HUES64 (cell line): ENCODE results near the gene GRIN2C.
"Not testable (repeated sequence)": the region's sequence is repeated elsewhere in the genome, so short reads cannot be mapped to it uniquely, and the experiment has no call there.

Experiments
- H3K27ac ChIP-seq: 2 replicates; pipeline ENCODE4 v1.7.0; 2013; ENCODE audit warnings: low read depth, low read length, inconsistent platforms
- H3K27me3 ChIP-seq: 2 replicates; pipeline ENCODE4 v1.6.1; 2013; ENCODE audit warnings: mild to moderate bottlenecking, low read length; ENCODE audit not compliant: insufficient read depth
- H3K36me3 ChIP-seq: 2 replicates; pipeline ENCODE4 v1.6.1; 2013; ENCODE audit warnings: mild to moderate bottlenecking, low read length; ENCODE audit not compliant: insufficient read depth
- H3K4me1 ChIP-seq: 2 replicates; pipeline ENCODE4 v1.6.1; 2013; ENCODE audit warnings: mild to moderate bottlenecking, low read length, moderate library complexity; ENCODE audit not compliant: insufficient read depth
- H3K4me3 ChIP-seq: 2 replicates; pipeline ENCODE4 v1.5.1; 2013; ENCODE audit warnings: mild to moderate bottlenecking, low read length, moderate library complexity
- H3K9ac ChIP-seq: 2 replicates; pipeline ENCODE4 v1.6.1; 2013; ENCODE audit warnings: mild to moderate bottlenecking, low read depth, low read length
- H3K9me3 ChIP-seq: 2 replicates; pipeline ENCODE4 v1.6.1; 2013; ENCODE audit warnings: low read depth, low read length; ENCODE audit not compliant: insufficient read depth
- WGBS: fragments of 150-250, 120-280 bp; methylation state at CpG from one replicate; pipeline ENCODE4 v1.1.7; 2013; ENCODE audit warnings: missing lambda C conversion rate; 5-methylcytosine and 5-hydroxymethylcytosine counted together

GRIN2C gene

DNA sequence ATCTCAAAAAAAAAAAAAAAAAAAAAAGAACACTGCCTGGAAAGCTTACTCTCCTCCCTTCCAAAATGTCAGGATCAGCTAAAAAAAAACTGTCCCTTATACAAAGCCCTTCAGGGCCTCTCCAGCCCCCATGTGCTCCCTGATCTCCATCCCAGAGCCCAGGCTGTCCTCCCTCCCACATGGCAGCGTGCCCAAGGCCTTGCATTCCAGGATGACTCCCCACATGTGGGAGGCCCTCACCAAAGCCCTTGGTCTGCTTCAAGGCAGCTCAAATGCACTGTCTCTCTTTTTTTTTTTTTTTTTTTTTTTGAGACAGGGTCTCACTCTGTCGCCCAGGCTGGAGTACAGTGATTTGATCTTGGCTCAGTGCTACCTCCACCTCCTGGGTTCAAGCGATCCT, 10.8 kb upstream of the GRIN2C start:
- H3K27ac ChIP-seq = no peak overlapping the region
- no peaks in the 10 kb centered on the region for H3K9me3 ChIP-seq
- no peak overlapping the region for H3K4me3 ChIP-seq
- 0 out of 2 replicates have a peak, but pooled peaks cover 5% of the 10 kb centered on the region for H3K36me3 ChIP-seq
- H3K4me1 ChIP-seq = 0 out of 2 replicates have a peak, but pooled peaks cover 7% of the 10 kb centered on the region
- no peak overlapping the region for H3K9ac ChIP-seq
- 92% methylated on average over 3 of the region's 3 CpGs for WGBS
- no peaks in the 10 kb centered on the region for H3K27me3 ChIP-seq

DNA sequence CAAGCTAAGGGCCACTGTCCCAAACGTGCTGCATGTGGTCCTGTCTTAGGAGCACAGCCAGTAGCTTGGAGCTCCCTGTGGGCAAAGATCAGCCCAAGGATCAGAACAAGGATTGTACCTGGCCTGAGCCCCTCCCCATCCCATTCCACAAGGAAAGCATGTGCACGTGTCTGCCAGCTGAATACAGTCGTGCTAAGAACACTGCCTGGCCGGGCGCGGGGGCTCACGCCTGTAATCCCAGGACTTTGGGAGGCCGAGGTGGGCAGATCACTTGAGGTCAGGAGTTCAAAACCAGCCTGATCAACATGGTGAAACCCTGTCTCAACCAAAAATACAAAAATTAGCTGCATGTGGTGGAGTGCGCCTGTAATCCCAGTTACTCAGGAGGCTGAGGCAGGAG, 10.3 kb upstream of the GRIN2C start:
- not testable (repeated sequence) for H3K9ac ChIP-seq, H3K36me3 ChIP-seq, H3K4me1 ChIP-seq, H3K9me3 ChIP-seq, H3K27ac ChIP-seq, H3K27me3 ChIP-seq, H3K4me3 ChIP-seq
- WGBS = 88% methylated on average over 9 of the region's 9 CpGs

DNA sequence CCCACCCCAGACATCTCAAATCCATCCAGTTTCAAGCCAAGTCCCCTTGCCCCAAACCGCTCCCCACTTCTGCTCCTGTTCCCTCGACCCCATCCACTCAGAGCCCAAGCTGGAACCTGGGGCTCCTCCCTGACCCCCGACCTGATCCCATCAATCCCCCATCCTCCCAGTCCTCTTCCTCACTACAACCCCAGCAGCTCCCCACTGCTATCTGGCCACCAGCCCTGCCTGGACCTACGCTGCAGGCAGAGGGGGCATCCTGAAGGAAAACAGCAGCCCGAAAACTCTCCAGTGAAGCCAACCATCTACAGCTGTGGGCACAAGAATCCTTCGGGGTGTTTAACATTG, 9.2 kb upstream of the GRIN2C start:
- no peak overlapping the region for H3K4me3 ChIP-seq
- WGBS = 97% methylated on average over 6 of the region's 6 CpGs
- no peak overlapping the region for H3K9ac ChIP-seq
- H3K4me1 ChIP-seq = 0 out of 2 replicates have a peak, but pooled peaks cover 4% of the 10 kb centered on the region
- H3K27ac ChIP-seq = no peak overlapping the region
- no peaks in the 10 kb centered on the region for H3K27me3 ChIP-seq
- H3K36me3 ChIP-seq = peaks cover 6% of the 10 kb centered on the region
- no peaks in the 10 kb centered on the region for H3K9me3 ChIP-seq

DNA sequence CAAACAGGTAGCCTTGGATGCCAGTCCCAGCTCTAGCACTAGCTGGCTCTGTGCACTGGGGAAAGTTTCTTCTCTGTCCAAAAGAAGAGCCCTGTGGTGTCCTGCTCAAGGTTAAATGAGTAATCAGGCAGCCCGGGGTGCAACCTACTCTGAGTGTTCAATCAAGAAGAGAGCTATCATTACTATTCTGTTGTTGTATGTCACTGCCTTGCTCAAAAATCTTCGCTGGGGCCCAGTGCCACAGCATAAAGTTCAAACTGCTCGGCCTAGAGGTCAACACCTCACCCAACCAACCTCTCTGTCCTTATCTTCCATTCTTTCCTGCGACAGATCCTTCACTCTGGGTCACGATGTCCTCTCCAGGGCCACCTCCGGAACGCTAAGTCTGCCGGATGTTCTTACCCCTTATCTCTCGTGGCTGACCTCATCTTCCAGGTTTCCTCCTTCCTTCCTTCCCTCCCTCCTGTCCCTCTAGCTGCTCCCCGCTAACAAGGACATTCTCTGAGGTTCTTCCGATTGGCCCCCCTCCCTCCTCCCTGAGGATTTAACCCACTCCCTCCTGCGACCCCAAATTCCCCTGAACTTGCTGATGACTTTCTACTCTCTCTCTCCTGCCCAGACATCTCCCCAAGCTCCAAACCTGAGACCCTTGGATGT, 8.7 kb upstream of the GRIN2C start:
- Histone ChIP-seq H3K9me3 (no peaks in the 10 kb centered on the region), H3K4me1 (0 out of 2 replicates have a peak, but pooled peaks cover 2% of the 10 kb centered on the region), H3K27me3 (no peaks in the 10 kb centered on the region), H3K9ac (no peak overlapping the region), H3K27ac (no peak overlapping the region), H3K36me3 (peaks cover 9% of the 10 kb centered on the region), H3K4me3 (no peak overlapping the region)
- WGBS = 92% methylated on average over 12 of the region's 12 CpGs

DNA sequence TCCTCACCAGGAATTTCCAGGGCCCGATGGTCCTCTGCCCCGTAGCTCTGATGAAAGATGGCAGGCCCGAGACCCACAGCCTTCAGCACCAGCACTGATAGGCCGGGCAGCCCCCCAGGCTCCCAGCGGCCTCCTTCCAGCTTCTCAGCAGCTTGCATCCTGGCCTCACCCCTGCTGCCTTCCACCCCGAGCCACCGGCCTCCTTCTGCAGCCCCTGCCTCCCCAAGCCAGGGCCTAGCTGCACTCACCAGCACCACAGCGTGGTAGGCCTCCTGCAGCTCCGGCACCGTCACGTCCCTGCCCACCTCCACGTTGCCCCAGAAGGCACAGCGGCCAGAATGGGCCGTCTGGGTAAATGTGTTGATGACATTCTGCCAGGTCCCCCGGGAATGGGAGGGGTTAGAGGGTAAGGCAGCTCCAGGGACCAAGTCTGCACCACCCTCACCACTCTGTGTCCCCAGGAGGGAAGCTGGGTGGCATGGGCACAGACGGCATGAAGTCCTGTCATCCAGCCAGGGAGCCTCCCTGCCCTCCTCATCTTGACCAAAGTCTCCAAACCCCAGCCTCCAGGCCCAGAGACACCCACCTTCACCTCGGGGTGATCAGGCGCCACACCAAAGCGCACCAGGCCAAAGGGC, 6.6 kb upstream of the GRIN2C start:
- no peaks in the 10 kb centered on the region for H3K9me3 ChIP-seq
- H3K27me3 ChIP-seq = peaks cover 13% of the 10 kb centered on the region
- no peak overlapping the region for H3K9ac ChIP-seq
- no peak overlapping the region for H3K27ac ChIP-seq
- H3K4me3 ChIP-seq = no peak overlapping the region
- WGBS = 85% methylated on average over 19 of the region's 19 CpGs
- H3K36me3 ChIP-seq = peaks cover 9% of the 10 kb centered on the region
- H3K4me1 ChIP-seq = 0 out of 2 replicates have a peak, but pooled peaks cover 2% of the 10 kb centered on the region

DNA sequence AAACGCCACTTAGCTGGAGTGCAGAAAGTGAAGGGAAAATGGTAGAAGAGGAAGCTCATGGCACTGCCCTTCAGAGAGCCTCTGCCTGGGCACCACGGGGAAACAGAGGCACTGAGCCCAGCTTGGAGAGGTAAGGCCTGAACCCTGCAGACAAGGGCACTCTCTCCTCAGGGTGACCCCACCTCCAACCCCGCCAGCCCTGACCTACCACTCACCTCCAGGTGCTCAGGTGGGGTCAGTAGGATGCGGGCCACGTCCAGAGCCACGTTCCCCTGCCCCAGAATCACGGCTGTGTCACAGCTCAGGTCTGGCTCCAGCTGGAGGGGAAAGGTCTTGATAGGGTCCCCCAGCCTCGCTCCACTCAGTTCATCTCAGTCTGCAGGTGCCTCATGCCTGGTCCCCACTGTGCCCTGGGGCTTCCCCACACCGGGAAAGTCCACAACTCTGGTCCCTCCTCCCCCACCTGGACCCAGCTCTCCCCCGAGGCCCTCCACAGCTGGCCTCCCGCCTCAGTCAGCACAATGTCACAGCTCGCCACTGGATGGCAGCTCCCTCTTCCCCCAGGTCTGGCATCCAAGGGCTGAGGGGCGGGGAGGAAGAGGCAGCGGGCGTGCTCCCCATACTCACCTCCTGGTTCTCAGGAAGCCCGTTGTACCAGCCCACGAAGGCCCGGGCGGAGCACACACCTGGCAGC, 6.0 kb upstream of the GRIN2C start:
- H3K27me3 ChIP-seq = peaks cover 20% of the 10 kb centered on the region
- peaks cover 9% of the 10 kb centered on the region for H3K36me3 ChIP-seq
- H3K4me3 ChIP-seq = no peak overlapping the region
- WGBS = 84% methylated on average over 19 of the region's 19 CpGs
- H3K9ac ChIP-seq = no peak overlapping the region
- no peaks in the 10 kb centered on the region for H3K4me1 ChIP-seq
- no peak overlapping the region for H3K27ac ChIP-seq
- H3K9me3 ChIP-seq = no peaks in the 10 kb centered on the region

DNA sequence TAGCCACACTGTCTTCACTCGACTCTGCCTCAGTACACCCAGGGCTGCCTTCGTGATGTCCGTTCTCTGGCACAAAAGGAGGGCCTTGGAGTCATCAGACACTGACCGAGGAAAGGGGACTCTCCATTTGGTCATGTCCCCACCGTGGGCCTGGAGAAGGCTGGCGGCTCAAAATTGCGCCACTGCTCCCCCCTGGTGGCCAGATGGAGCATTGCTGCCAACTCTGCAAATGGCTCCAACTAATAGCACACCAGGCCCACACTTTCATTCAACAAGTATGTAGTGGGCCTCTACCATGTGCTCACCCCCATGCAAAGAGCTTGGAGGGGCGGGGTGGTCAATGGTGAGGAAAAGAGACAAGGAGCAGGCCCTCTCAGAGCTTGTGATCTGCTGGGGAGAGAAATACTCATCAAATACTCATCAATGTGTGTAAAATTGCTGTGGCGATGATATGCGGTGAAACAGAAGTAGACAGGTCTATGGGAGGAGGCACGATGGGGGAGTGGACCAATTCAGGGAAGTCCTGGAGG, 5.2 kb upstream of the GRIN2C start:
- no peaks in the 10 kb centered on the region for H3K9me3 ChIP-seq
- no peak overlapping the region for H3K9ac ChIP-seq
- H3K36me3 ChIP-seq = peaks cover 9% of the 10 kb centered on the region
- WGBS = 43% methylated on average over 11 of the region's 11 CpGs
- no peak overlapping the region for H3K27ac ChIP-seq
- no peaks in the 10 kb centered on the region for H3K4me1 ChIP-seq
- H3K27me3 ChIP-seq = peaks cover 27% of the 10 kb centered on the region
- H3K4me3 ChIP-seq = no peak overlapping the region

DNA sequence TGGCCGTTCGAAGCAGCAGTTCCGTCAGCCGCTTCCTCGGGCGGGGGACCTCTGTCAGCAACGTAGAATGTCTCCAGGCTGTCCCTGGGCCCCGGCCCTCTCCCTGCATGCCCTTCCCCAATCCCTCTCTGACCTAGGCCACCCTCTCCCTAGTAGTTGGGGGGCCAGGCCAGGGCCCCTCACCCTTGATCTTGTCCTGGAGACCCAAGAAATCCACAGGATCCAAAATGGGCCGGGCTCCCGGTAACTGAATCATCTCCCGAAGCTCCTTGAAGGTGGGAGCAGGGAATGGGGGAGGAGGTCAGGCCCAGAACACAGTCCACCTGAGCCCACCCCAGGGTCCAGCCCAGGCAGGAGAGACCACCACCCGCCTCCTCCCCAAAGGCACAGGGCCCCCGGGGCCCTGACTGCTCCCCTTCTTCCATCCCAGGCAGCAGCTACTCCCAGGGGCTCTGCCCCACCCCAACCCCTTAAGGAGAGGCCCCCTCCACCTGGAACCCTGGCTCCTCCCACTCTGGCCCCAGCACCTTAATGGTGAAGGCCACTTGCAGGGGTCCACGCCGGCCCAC, 4.7 kb upstream of the GRIN2C start:
- no peak overlapping the region for H3K4me3 ChIP-seq
- H3K9me3 ChIP-seq = no peaks in the 10 kb centered on the region
- 95% methylated on average over 15 of the region's 15 CpGs for WGBS
- H3K4me1 ChIP-seq = no peaks in the 10 kb centered on the region
- H3K9ac ChIP-seq = no peak overlapping the region
- peaks cover 32% of the 10 kb centered on the region for H3K27me3 ChIP-seq
- H3K27ac ChIP-seq = no peak overlapping the region
- H3K36me3 ChIP-seq = peaks cover 9% of the 10 kb centered on the region

DNA sequence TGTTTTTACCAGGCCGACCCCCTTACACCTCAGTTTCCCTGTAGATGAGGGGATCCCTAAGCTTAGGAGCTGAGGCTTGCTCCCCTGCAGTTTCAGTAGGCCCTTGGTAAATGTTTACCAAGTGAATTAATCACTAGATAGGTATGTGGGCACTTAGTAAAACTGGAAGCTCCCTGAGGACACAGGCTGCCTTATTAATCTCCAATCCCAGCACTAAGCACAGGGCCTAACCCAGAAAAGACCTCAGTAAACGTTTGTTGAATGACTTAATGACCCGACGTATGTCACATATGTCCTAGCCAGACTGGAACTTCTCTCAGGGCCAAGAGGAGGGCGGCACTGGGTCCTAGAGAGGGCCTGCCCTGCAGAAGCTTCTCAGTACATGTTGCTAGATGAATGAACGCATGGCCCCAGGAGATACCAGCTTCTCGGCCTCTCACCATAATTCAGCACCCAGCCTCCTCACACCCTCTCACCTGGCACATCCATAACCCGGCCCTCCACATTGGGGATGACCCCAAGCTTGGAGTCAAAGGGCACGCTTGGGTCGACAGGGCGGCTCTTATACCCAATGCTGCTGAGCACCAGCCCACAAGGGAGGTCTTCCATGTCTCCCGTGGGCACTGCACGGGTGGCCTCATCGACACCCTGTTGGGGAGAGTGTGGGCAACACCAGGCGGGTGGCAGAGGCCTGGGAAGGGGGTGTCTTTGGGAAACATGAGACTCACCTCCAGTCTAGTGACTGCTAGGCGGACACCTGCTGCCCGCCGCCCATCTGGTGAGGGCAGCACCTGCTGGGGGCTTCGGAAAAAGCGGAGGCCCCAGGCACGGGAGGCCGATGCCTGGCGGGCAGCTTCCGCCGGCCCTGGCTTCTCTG, 4.0 kb upstream of the GRIN2C start:
- 91% methylated on average over 25 of the region's 25 CpGs for WGBS
- no peaks in the 10 kb centered on the region for H3K4me1 ChIP-seq
- H3K9ac ChIP-seq = no peak overlapping the region
- H3K27me3 ChIP-seq = peaks cover 39% of the 10 kb centered on the region
- no peak overlapping the region for H3K4me3 ChIP-seq
- no peaks in the 10 kb centered on the region for H3K9me3 ChIP-seq
- H3K27ac ChIP-seq = no peak overlapping the region
- H3K36me3 ChIP-seq = peaks cover 9% of the 10 kb centered on the region

DNA sequence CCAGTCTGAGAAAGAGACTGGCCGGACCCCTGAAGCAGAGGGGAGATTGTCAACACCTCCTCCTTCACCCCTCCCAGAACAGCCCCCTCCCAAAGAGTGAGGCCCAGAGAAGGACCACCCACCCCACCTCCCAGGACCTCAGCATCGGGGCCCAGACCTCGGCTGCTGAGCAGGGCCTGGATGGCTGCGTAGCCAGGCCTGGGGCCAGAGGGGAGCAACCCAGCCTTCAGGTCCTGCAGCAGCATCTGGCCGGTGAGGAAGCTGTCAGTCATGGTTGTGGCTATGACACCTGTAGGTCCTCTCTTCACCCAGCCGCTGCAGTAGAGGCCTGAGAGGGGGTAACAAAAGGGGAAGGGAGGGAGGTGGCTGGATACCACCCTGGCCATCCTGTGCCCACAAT, 3.2 kb upstream of the GRIN2C start:
- Histone ChIP-seq H3K9ac (no peak overlapping the region), H3K4me3 (no peak overlapping the region), H3K4me1 (no peaks in the 10 kb centered on the region), H3K27me3 (peaks cover 47% of the 10 kb centered on the region), H3K36me3 (peaks cover 9% of the 10 kb centered on the region), H3K9me3 (no peaks in the 10 kb centered on the region), H3K27ac (no peak overlapping the region)
- 93% methylated on average over 6 of the region's 6 CpGs for WGBS
